Effector memory CD8-positive, alpha-beta T cell (primary cell): Measurements from ENCODE around the gene FOCAD.
A peak's percentile ranks its signal among the peaks of the same experiment; 100 is the strongest.

Experiments
- ATAC-seq: fragments of 150-1000 bp; cut with Tn5 transposase; replicated peaks from 2 replicates; pipeline ENCODE4 v1.10.0; 2021; ENCODE audit warnings: mild to moderate bottlenecking, moderate library complexity
- DNase-seq, 3 experiments: peaks; one replicate each; pipeline ENCODE4 v3.0.0; 2021
- H3K27ac Mint-ChIP-seq, 2 donors: one replicate each; pipeline ENCODE4 v1.8.0; 2022; ENCODE audit warnings: mild to moderate bottlenecking in 2 of 2, mixed read lengths in 2 of 2, moderate library complexity in 2 of 2
- H3K27me3 Mint-ChIP-seq, 2 donors: one replicate each; pipeline ENCODE4 v1.8.0; 2022; ENCODE audit warnings: mixed read lengths in 2 of 2
- H3K36me3 Mint-ChIP-seq: one replicate; pipeline ENCODE4 v1.8.0; 2022; ENCODE audit warnings: mild to moderate bottlenecking, moderate library complexity, mixed read lengths; ENCODE audit not compliant: insufficient read depth
- H3K4me1 Mint-ChIP-seq, 2 donors: one replicate each; pipeline ENCODE4 v1.8.0; 2022; ENCODE audit warnings: low read depth in 2 of 2, mixed read lengths in 2 of 2
- H3K4me3 Mint-ChIP-seq, 2 donors: one replicate each; pipeline ENCODE4 v1.8.0; 2022; ENCODE audit warnings: mild to moderate bottlenecking in 2 of 2, mixed read lengths in 2 of 2, moderate library complexity in 2 of 2
- H3K9me3 Mint-ChIP-seq, 2 donors: one replicate each; pipeline ENCODE4 v1.8.0; 2022; ENCODE audit warnings: mixed read lengths in 2 of 2

FOCAD gene

GRCh38 chr9:20754556-20754955 is 70.5 kb downstream of the FOCAD start:
- Mint-ChIP-seq H3K27me3 (no peaks in the 10 kb centered on the region), H3K4me3 (no peak overlapping the region), H3K27ac (no peak overlapping the region), H3K36me3 (peaks cover 10% of the 10 kb centered on the region), H3K9me3 (peaks cover 0 to 2% of the 10 kb centered on the region in 2 donors), H3K4me1 (no peaks in the 10 kb centered on the region)
- DNase-seq: no peak
- no peak for ATAC-seq

- Mint-ChIP-seq H3K27ac (no peak overlapping the region), H3K4me1 (no peaks in the 10 kb centered on the region), H3K36me3 (peaks cover 14% of the 10 kb centered on the region)
Measured at GRCh38 chr9:20760246-20760891, 76.3 kb downstream of the FOCAD start.

GRCh38 chr9:20770947-20771346 is 86.9 kb downstream of the FOCAD start:
- no peaks in the 10 kb centered on the region for H3K36me3 Mint-ChIP-seq
- H3K4me3 Mint-ChIP-seq: no peak overlapping the region
- H3K9me3 Mint-ChIP-seq: peaks cover 0 to 2% of the 10 kb centered on the region in 2 donors
- ATAC-seq: no peak
- H3K27ac Mint-ChIP-seq: no peak overlapping the region
- no peak for DNase-seq
- H3K27me3 Mint-ChIP-seq: no peaks in the 10 kb centered on the region
- H3K4me1 Mint-ChIP-seq: peaks cover 2 to 3% of the 10 kb centered on the region in 2 donors

More at GRCh38 chr9:20760246-20760891, 76.3 kb downstream of the FOCAD start:
- H3K4me3 Mint-ChIP-seq: no peak overlapping the region
- ATAC-seq (no peak), DNase-seq (no peak)
- H3K27me3 Mint-ChIP-seq: no peaks in the 10 kb centered on the region
- peaks cover 0 to 2% of the 10 kb centered on the region in 2 donors for H3K9me3 Mint-ChIP-seq

GRCh38 chr9:20771729-20772128 is 87.7 kb downstream of the FOCAD start:
- no peaks in the 10 kb centered on the region for H3K27me3 Mint-ChIP-seq
- H3K9me3 Mint-ChIP-seq: no peaks in the 10 kb centered on the region
- peaks cover 2 to 3% of the 10 kb centered on the region in 2 donors for H3K4me1 Mint-ChIP-seq
- DNase-seq: no peak
- no peak overlapping the region for H3K4me3 Mint-ChIP-seq
- no peaks in the 10 kb centered on the region for H3K36me3 Mint-ChIP-seq
- no peak for ATAC-seq
- no peak overlapping the region for H3K27ac Mint-ChIP-seq

GRCh38 chr9:20775683-20776082 is 91.6 kb downstream of the FOCAD start:
- Mint-ChIP-seq H3K4me3 (no peak overlapping the region), H3K4me1 (peaks cover 2 to 3% of the 10 kb centered on the region in 2 donors), H3K27me3 (no peaks in the 10 kb centered on the region), H3K36me3 (no peaks in the 10 kb centered on the region), H3K9me3 (no peaks in the 10 kb centered on the region), H3K27ac (no peak overlapping the region)
- ATAC-seq: no peak
- no peak for DNase-seq

- Mint-ChIP-seq H3K27ac (no peak overlapping the region), H3K27me3 (no peaks in the 10 kb centered on the region), H3K9me3 (no peaks in the 10 kb centered on the region), H3K4me1 (peaks cover 0 to 2% of the 10 kb centered on the region in 2 donors), H3K4me3 (no peak overlapping the region), H3K36me3 (peaks cover 7% of the 10 kb centered on the region)
- no peak for DNase-seq
- no peak for ATAC-seq
Measured at GRCh38 chr9:20781092-20781491, 97.0 kb downstream of the FOCAD start.

GRCh38 chr9:20782289-20782688 is 98.2 kb downstream of the FOCAD start:
- Mint-ChIP-seq H3K36me3 (peaks cover 7% of the 10 kb centered on the region), H3K27ac (peak overlapping the region in 1 of 2 donors; percentile 52), H3K4me3 (no peak overlapping the region), H3K9me3 (no peaks in the 10 kb centered on the region), H3K27me3 (no peaks in the 10 kb centered on the region), H3K4me1 (peaks cover 0 to 2% of the 10 kb centered on the region in 2 donors)
- DNase-seq (no peak), ATAC-seq (no peak)

- peaks cover 0 to 2% of the 10 kb centered on the region in 2 donors for H3K4me1 Mint-ChIP-seq
- peaks cover 7% of the 10 kb centered on the region for H3K36me3 Mint-ChIP-seq
- ATAC-seq (no peak), DNase-seq (no peak)
- H3K27me3 Mint-ChIP-seq: no peaks in the 10 kb centered on the region
- peak overlapping the region in 1 of 2 donors; percentile 42 for H3K27ac Mint-ChIP-seq
- no peaks in the 10 kb centered on the region for H3K9me3 Mint-ChIP-seq
- no peak overlapping the region for H3K4me3 Mint-ChIP-seq
Measured at GRCh38 chr9:20783057-20784038, 99.3 kb downstream of the FOCAD start.

GRCh38 chr9:20784196-20784595 is 100.1 kb downstream of the FOCAD start:
- no peaks in the 10 kb centered on the region for H3K9me3 Mint-ChIP-seq
- peaks cover 7% of the 10 kb centered on the region for H3K36me3 Mint-ChIP-seq
- no peak overlapping the region for H3K27ac Mint-ChIP-seq
- no peaks in the 10 kb centered on the region for H3K27me3 Mint-ChIP-seq
- ATAC-seq: no peak
- no peak overlapping the region for H3K4me3 Mint-ChIP-seq
- DNase-seq: no peak
- H3K4me1 Mint-ChIP-seq: peaks cover 0 to 2% of the 10 kb centered on the region in 2 donors

GRCh38 chr9:20786807-20787206 is 102.7 kb downstream of the FOCAD start:
- Mint-ChIP-seq H3K4me1 (peaks cover 0 to 2% of the 10 kb centered on the region in 2 donors), H3K36me3 (peaks cover 25% of the 10 kb centered on the region), H3K4me3 (no peak overlapping the region), H3K9me3 (no peaks in the 10 kb centered on the region), H3K27me3 (no peaks in the 10 kb centered on the region), H3K27ac (no peak overlapping the region)
- DNase-seq (no peak), ATAC-seq (no peak)

- H3K27ac Mint-ChIP-seq: peak overlapping the region in 1 of 2 donors; percentile 14
- peaks cover 0 to 2% of the 10 kb centered on the region in 2 donors for H3K4me1 Mint-ChIP-seq
- DNase-seq (no peak), ATAC-seq (no peak)
- H3K36me3 Mint-ChIP-seq: peaks cover 18% of the 10 kb centered on the region
- no peak overlapping the region for H3K4me3 Mint-ChIP-seq
- no peaks in the 10 kb centered on the region for H3K9me3 Mint-ChIP-seq
- H3K27me3 Mint-ChIP-seq: no peaks in the 10 kb centered on the region
Measured at GRCh38 chr9:20788526-20789451, 104.7 kb downstream of the FOCAD start.

GRCh38 chr9:20790721-20791120 is 106.7 kb downstream of the FOCAD start:
- Mint-ChIP-seq H3K4me1 (no peaks in the 10 kb centered on the region), H3K27me3 (no peaks in the 10 kb centered on the region), H3K9me3 (no peaks in the 10 kb centered on the region), H3K4me3 (no peak overlapping the region), H3K27ac (no peak overlapping the region), H3K36me3 (peaks cover 18% of the 10 kb centered on the region)
- ATAC-seq (no peak), DNase-seq (no peak)

GRCh38 chr9:20791682-20792081 is 107.6 kb downstream of the FOCAD start:
- Mint-ChIP-seq H3K36me3 (peaks cover 18% of the 10 kb centered on the region), H3K4me1 (no peaks in the 10 kb centered on the region)

More at GRCh38 chr9:20791682-20792081, 107.6 kb downstream of the FOCAD start:
- no peak for DNase-seq
- H3K27ac Mint-ChIP-seq: no peak overlapping the region
- H3K9me3 Mint-ChIP-seq: no peaks in the 10 kb centered on the region
- H3K27me3 Mint-ChIP-seq: no peaks in the 10 kb centered on the region
- ATAC-seq: no peak
- no peak overlapping the region for H3K4me3 Mint-ChIP-seq
